Jurkat, Clone E6-1 (cell line): ENCODE data around the gene TRRAP.
"Not testable (repeated sequence)": the region's sequence is repeated elsewhere in the genome, so short reads cannot be mapped to it uniquely, and the experiment has no call there.

ENCODE experiments used
- DNase-seq: peaks from one replicate; pipeline ENCODE4 v3.0.0-alpha.2; 2011; ENCODE audit warnings: low read depth, low spot score
- H3K4me3 ChIP-seq: 2 replicates; pipeline ENCODE4 v1.5.1; 2011; ENCODE audit warnings: mild to moderate bottlenecking, low read length, control low read depth, moderate library complexity

Gene TRRAP

GRCh38 chr7:99034932-99035722 is 156.8 kb downstream of the TRRAP start:
- DNase-seq: no peak

GRCh38 chr7:99035723-99036545 is 157.6 kb downstream of the TRRAP start:
- DNase-seq: no peak
- no peak overlapping the region for H3K4me3 ChIP-seq

More at GRCh38 chr7:99034932-99035722, 156.8 kb downstream of the TRRAP start:
- H3K4me3 ChIP-seq: no peak overlapping the region

- no peak overlapping the region for H3K4me3 ChIP-seq
- no peak for DNase-seq
Measured at GRCh38 chr7:99036546-99037111, 158.3 kb downstream of the TRRAP start.

GRCh38 chr7:99037327-99037940 is 159.1 kb downstream of the TRRAP start:
- no peak for DNase-seq
- H3K4me3 ChIP-seq: no peak overlapping the region

DNA sequence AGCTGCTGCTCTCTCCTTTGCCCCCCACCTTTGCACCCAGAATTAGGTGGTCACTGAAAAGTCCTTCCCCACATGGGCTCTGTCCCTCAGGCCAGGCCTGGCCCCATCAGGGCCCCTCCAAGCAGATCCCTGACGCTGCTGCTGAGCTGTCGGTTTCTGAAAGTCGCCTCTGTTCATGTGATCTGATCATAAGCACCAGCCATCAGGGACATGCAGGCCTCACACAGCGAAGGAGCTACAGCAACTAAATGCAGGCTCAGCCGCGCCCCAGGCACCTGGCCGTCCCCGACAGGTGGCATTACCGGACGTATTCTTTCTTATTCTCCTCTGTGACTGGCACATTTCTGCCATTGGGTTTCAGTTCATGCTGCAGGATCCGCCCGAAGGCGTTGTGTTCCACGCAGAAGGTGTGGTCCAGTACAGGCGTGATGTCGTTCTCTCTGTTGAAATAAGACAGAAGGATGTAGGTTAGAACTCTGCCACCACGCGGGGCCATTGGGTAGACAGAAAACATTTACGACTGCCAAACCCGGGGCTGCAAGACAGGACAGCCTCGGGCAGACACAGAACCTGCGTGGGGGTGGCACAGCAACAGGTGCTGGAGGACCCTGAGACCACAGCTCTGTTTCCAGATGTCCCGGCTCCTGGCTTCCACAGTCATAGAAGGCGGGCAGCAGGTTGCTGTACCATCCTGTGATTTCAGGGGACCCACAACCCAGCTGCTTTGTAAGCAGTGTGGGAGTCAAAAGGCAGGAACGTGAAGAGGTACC is 159.9 kb downstream of the TRRAP start:
- no peak for DNase-seq
- no peak overlapping the region for H3K4me3 ChIP-seq

DNA sequence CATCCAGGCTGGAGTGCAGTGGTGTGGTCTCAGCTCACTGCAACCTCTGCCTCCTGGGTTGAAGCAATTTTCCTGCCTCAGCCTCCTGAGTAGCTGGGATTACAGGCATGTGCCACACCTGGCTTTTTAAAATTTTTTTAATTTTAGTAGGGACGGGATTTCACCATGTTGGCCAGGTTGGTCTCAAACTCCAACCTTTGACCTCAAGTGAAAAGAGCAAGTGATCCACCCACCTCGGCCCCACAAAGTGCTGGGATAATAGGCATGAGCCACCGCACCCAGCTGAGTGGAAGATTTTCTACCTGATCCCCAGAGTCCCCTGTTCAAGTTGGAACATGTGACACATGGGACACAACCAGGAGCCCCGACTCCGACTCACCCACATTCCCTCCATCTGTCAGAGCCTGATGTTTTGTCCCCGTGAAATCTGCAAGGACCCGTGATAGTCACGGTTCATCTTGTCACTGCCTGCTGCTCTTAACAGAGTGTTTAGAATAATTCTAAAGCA is 161.1 kb downstream of the TRRAP start:
- DNase-seq: no peak

DNA sequence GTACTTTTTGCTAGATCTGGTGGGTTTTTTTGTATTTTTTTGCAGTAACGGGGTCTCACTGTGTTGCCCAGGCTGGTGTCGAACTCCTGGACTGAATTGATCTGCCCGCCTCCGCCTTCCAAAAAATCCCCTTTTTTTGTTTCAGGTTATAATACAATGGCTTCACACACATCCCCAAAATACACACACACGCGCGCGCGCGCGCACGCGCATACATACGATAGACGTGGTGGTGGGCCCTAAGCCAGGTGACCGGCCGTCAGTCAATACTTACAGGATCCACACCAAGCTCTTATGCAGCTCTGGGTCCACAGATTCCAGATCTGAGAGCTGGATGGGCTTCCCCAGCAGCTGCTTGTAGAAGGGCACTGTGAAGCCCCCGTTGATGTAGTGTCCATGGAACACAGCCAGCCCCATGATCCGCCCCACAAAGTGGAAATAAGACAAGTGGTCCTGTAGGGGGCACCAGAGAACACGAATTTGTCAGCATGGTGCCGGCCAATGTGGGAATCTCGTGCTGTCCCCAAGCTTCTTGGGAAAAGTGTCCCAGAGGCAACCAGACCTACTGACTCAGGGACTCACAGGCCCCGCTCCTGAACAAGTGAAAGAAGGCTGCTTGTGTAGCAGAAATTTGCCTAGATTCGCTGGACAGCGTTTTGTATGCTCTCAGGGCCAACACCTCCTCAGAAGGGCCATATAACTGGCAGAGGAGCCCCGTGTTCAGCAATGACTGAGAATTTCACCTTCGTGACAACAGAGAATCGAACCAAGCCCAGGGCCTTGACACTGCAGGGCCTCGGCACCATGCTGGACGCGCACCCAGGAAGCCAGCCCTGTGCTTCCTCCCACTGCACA is 162.0 kb downstream of the TRRAP start:
- peak; percentile 58 for DNase-seq
- H3K4me3 ChIP-seq: no peak overlapping the region

More for the DNA sequence above, 161.1 kb downstream of the TRRAP start:
- H3K4me3 ChIP-seq: no peak overlapping the region

- no peak for DNase-seq
- no peak overlapping the region for H3K4me3 ChIP-seq
Measured at GRCh38 chr7:99041526-99041925, 163.2 kb downstream of the TRRAP start.

DNA sequence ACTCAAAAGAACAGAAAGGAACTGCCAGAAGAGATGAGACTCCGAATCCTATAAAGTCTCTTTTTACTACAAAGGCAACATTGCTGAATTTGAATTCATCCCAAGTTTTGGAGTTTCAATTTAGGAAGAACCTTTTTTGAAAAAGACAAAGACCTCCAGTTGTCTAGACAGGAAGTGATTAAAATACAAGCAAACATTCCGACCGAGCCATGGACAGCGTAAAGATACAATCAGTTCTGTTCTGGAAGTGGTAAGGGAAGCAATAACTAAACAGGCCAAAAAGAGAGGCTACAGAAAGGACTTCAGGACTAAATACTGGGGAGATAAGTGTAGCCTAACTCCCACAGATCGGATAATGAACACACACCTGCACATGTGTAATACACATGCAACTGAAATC is 164.6 kb downstream of the TRRAP start:
- DNase-seq: no peak

DNA sequence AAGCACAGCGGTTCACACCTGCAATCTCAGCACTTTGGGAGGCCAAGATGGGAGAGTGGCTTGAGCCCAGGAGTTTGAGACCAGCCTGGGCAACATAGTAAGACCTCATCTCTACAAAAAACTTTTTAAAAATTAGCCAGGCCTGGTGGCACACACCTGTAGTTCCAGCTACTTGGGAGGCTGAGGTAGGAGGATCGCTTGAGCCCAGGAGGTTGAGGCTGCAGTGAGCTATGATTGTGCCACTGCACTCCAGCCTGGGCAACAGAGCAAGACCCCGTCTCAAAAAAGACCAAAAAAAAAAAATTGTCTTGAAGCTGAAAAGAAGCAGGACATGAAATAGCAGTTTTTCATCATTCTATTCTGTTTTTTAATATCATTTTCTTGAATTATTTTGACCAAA is 166.5 kb downstream of the TRRAP start:
- not testable (repeated sequence) for DNase-seq, H3K4me3 ChIP-seq

More for the DNA sequence above, 164.6 kb downstream of the TRRAP start:
- H3K4me3 ChIP-seq: no peak overlapping the region

GRCh38 chr7:99046262-99046661 is 167.9 kb downstream of the TRRAP start:
- not testable (repeated sequence) for DNase-seq, H3K4me3 ChIP-seq

GRCh38 chr7:99046722-99047121 is 168.4 kb downstream of the TRRAP start:
- no peak for DNase-seq
- H3K4me3 ChIP-seq: no peak overlapping the region

DNA sequence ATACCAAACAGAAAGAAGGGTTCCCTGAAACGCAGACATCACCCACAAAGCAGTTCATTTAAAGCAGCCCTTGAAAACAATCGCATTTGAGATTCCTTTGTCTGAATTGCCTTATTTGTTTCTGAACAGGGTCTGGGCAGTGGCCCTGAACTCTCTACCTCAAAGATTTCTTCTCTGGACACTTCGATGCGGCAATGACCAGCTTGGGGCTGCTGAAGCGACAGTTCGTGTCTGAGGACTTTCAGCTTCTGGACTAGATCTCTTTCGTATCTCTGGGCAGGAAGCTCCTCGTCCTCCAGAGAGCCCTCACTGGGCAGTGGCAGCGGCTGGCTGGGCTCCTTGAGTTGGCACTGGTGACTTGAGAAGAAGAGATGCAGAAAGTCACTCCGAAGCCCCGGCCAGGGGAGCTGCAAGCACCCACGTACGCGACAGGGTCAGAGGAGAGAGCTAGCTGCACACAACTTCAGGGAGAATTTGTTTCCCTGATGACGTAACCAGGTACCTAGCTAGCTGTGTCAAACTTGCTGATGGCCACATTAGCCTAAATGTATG is 169.3 kb downstream of the TRRAP start:
- H3K4me3 ChIP-seq: no peak overlapping the region
- no peak for DNase-seq

DNA sequence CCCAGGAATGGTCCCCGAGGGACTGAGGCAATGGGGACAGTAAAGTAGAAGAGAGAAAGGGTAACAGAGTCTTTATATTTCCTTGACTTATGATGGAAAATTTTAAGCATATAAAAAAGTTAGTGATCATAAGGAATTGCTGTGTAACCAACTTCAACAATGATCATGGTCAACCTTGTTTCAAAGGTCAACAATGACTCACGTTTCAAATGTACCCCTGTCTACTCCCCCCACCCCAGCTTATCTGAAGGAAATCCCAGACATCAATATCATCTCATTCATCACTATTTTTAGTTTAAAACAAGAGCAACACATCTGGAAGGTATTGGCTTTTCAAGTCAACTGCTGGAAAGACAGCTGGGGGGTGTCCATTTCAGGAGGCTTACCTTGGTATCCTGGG is 172.6 kb downstream of the TRRAP start:
- no peak for DNase-seq

DNA sequence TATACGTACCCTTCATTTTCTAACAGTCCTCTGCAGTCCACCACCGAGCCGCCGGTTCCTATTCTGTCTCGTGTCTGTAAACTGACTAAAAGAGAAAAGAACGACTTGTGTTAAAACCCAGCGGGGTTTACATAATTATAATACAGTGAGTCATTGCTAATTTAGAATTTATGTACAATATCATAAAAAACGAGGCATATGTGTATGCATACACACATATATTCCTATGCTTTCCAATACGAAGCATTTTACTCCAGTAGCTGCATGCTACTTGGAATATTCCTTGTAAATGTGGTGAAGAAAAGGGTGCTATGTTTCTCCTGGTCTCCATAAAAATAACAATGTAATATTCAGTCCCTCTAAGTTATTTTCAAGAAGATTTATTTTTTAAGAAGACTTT is 176.4 kb downstream of the TRRAP start:
- DNase-seq: no peak
- H3K4me3 ChIP-seq: no peak overlapping the region

More for the DNA sequence above, 172.6 kb downstream of the TRRAP start:
- H3K4me3 ChIP-seq: no peak overlapping the region

- no peak for DNase-seq
- H3K4me3 ChIP-seq: no peak overlapping the region
Measured at GRCh38 chr7:99061001-99061776, 182.9 kb downstream of the TRRAP start.
